ENCODE results near the gene ARID1B.

Gene ARID1B

DNA sequence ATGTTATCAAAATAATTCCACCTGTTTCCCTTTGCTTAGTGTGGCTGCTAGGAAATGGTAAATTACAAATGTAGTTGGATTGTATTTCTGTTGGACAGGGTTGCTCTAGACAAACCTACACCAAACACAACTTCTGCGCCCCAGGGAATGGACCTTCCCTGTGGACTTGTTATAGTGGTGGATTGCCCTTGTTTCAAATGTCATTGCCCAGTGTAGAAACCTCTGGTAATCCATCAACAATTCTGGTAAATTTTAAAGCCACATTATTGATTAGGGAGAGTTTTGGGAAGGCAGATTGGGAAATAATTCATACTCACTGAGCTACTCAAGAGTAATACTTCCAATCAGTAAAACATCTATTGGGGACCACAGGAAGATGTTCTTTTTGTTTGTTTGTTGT, 239.8 kb downstream of the ARID1B start:
- no peak for DNase-seq (ENCODE audit: low read depth in 1 of 2, low spot score in 1 of 2)

- no peak for DNase-seq (ENCODE audit: low read depth in 1 of 2, low spot score in 1 of 2)
Measured at GRCh38 chr6:157017861-157018260, 240.7 kb downstream of the ARID1B start.

GRCh38 chr6:157019115-157019641, 242.0 kb downstream of the ARID1B start:
- DNase-seq (ENCODE audit: low read depth in 1 of 2, low spot score in 1 of 2): no peak

DNA sequence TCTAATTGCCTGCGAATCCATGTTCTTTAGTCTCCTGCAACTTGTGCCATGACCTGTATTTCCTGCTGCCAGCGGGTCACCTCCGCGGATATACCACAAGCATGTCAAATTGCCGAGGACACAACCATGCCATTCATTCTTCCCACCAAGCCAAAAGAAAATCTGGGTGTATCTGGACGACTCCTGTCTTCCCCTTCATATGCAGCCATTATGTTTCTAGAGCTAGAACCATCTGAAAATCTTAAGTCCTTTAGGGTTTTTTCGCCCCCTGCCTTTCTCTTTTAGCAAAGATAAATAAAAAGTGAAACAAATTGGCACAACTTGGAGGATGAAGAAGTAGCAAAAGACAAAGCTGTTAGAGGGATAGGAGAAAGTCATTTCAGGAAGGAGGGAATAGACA, 242.6 kb downstream of the ARID1B start:
- DNase-seq (ENCODE audit: low read depth in 1 of 2, low spot score in 1 of 2): no peak

DNA sequence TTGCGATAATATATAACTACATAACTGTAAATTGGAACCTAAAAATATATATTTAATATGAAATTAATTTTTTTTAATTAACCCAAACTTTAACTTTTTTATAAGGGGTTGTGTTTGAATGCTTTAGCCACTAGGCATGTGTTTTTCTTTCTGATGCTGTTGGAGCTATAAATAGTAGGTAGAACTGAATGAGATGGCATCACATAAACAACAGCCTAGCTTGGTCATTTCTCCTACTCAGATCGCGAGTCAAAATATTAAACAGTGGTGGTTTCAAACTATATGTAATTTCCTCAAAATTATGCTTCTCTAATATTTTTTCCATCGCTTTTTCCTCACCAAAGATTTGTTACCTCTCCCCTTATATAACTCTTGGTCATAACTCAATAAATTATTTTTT, 243.2 kb downstream of the ARID1B start:
- no peak for DNase-seq (ENCODE audit: low read depth in 1 of 2, low spot score in 1 of 2)

DNA sequence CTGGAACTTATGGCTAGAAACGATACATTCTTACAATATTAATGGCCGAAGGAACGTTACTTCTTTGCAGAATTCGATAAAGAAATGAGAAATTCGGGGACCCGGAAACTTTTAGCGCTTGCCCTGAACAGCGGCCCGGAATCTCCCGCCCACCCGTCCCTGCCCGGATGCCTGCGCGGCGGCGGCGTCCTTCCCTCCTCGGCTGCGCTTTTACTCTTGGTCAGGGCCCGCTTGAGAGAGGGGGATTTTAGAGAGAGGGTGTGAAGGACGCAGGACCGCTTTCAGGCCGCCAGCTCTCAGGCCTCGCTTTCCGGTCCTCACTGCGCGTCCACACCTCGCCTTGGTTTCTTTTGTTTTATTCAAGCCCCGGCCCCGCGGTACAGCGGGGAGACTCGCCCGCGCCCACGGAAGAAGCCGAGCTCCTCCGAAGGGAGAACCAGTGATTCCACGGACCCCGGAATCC, 243.7 kb downstream of the ARID1B start:
- DNase-seq (ENCODE audit: low read depth in 1 of 2, low spot score in 1 of 2): peak in 1 of 2 donors; percentile 41

DNA sequence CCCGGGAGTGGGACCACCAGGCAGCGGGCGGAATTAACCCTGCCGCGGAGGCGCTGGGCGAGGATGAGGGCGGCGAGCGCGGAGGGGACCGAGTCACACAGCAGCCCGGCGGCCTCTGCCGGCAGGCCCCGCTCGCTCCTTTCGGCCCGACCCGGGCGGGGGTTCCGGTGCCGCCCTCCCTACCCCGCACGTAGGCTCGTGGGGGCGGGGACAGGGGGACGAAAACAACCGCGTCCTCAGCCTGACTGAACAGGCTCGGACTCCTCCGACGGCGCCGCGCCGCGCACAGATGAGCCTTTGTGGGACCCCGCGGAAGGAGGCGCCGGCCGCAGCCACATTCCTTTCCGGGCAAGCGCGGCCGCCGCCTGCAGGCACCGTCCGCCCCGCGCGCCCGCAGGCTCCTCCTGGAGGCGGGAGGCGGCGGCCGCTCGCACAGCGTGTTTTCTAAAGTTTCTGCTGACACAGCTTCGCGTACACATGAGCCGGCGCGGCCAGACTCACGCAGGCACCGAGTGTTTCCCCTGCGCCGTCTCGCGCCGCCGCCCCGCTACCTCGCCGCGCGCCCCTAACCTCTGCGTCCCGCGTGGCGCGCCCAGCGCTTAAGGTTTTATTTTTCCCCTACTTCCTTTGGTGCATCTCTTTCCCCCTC, 244.3 kb downstream of the ARID1B start:
- DNase-seq (ENCODE audit: low read depth in 1 of 2, low spot score in 1 of 2): peak; percentile 78

- DNase-seq (ENCODE audit: low read depth in 1 of 2, low spot score in 1 of 2): peak; percentile 66 to 79
Measured at GRCh38 chr6:157021993-157022740, 245.0 kb downstream of the ARID1B start.

DNA sequence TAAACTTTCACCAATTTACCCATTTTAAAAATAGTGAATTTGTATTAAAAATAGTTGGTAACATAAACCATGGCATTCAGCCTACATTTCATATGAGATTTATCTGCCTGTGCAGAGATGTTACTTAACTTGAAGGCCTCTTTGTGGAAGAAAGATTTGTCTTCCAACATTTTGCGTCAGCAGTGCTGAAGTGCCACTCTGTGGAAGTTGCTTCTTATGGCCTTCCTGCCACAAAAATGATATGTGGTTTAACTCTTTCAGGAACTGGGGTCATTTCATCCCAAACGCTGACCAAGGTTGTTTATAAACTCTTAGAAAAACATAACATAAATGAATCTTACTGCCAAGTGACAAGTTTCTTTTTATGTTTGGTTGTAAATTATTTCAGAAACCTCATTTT, 246.8 kb downstream of the ARID1B start:
- no peak for DNase-seq (ENCODE audit: low read depth in 1 of 2, low spot score in 1 of 2)

DNA sequence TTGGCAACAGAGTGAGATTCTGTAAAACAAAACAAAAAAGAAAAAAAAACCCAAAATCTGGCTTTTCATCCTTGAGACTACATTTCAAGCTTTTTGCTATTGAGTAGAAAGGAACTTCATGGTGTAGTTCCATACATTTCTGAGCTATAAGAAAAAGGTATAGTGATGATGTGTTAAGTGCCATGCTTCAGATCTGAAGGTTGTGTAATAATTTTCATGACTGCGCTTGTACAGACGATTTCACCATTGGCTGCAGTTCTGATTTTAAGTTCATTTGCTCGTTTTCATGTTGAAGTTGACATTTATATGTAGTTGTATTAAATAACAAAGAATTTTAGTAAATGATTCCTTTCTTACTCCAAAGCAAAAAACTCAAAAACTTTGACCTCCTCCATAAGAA, 247.6 kb downstream of the ARID1B start:
- DNase-seq (ENCODE audit: low read depth in 1 of 2, low spot score in 1 of 2): no peak

GRCh38 chr6:157025437-157025836, 248.3 kb downstream of the ARID1B start:
- no peak for DNase-seq (ENCODE audit: low read depth in 1 of 2, low spot score in 1 of 2)

DNA sequence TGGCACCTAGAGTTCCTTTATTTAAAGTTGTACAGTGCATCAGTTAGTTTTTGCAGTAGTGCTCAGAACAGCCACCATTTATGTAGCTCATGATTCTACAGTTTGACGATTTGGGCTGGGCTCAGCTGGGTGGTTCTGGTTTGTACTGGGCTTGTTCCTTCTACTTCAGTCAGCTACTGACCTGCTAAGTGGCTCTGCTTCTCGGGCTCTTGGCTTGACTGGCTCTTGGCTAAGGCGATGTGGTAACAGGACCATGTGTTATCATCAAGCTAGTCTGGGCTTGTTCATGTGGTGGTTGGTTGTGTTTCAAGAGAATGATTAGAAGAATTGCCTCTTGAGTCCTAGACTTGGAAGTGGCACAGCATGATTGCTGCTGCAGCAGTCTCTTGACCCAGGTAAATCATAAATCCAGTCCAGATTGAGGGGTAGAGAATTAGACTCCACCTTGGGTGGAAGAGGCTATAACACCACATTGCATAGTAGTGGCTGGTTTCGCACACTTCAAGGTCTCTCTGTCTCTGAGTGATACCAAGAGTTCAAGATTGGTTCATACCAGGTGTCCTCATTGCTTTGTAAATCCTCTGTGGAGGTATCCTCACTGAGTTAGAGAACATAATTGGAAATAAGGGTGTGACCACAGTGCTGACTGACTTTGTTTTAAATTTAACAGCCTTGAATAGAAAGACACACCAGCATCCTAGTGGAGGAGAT, 253.0 kb downstream of the ARID1B start:
- DNase-seq (ENCODE audit: low read depth in 1 of 2, low spot score in 1 of 2): no peak

DNA sequence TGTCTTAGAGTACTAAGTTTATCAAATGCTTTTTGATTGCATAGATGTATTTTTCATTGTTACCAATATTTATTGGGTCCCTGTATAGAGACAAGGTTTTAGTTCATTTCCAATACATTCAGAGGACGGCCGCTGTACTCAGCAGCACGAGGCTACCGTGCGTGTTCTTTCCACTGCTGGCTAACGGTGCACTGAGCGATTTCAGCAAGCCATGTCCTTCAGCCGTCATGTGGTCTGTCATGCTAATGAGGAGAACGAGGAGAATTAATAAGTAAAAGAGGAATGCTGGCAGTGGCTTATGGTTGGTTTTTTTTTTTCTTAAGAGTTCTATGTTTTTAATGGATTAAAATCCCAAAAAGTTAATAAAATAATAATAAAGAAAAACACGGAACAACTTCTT, 253.6 kb downstream of the ARID1B start:
- no peak for DNase-seq (ENCODE audit: low read depth in 1 of 2, low spot score in 1 of 2)

- no peak for DNase-seq (ENCODE audit: low read depth in 1 of 2, low spot score in 1 of 2)
Measured at GRCh38 chr6:157032923-157033322, 255.7 kb downstream of the ARID1B start.

DNA sequence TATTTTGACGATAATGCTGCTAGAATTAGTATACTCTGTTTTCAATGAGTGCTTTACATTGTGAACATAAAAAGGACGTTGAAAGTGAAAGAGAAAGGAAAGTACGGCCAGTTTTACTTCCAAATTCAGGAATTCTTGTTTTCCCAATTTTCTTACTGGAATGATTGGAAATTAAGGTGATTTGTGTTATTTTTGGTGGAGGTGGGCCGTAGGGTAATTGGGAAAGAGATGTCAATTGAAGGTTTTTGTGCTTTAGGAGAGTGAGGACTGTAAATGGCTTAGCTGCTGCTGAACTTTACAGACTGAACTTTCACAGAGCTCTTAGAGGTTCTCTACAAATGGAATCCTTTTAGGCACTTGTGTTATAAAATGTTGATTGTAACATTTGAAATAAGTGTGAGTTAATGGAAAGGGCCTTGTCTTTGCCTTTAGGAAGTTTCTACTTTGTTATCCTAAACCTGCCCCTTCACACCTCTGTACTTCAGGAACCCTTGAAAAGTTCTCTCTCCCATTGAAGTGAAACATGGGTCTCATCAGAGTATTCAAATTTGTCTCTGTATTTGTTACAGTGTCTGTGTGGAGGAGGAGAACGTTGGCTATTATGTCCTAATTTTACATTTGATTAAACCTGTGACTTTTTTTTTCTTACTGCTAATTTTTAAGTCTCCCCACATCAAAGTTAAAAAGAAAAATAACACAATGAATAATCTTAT, 256.4 kb downstream of the ARID1B start:
- DNase-seq (ENCODE audit: low read depth in 1 of 2, low spot score in 1 of 2): no peak

GRCh38 chr6:157034436-157035230, 257.5 kb downstream of the ARID1B start:
- DNase-seq (ENCODE audit: low read depth in 1 of 2, low spot score in 1 of 2): no peak

- DNase-seq (ENCODE audit: low read depth in 1 of 2, low spot score in 1 of 2): no peak
Measured at GRCh38 chr6:157035546-157035945, 258.4 kb downstream of the ARID1B start.

DNA sequence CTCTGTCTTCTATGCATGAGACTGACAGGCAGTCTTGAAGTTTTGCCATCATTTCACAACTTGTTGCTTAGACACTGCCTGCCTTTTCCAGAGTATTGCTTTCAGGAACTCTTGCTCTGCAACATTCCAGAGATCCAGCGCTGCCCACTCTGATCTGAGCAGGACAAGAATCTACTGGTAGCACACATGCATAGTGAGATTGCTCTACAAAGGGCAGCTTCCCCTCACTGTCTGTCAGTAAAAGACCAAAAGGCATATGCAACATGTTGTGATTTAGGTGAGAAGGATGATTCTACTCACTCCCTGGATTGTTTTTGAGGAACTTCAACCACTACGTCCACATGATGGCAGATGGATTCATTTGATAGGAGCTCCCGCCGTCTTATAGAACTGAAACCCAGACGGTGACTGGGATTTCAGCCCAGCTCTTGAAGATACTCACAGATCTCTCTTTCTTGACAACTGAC, 259.1 kb downstream of the ARID1B start:
- no peak for DNase-seq (ENCODE audit: low read depth in 1 of 2, low spot score in 1 of 2)

DNA sequence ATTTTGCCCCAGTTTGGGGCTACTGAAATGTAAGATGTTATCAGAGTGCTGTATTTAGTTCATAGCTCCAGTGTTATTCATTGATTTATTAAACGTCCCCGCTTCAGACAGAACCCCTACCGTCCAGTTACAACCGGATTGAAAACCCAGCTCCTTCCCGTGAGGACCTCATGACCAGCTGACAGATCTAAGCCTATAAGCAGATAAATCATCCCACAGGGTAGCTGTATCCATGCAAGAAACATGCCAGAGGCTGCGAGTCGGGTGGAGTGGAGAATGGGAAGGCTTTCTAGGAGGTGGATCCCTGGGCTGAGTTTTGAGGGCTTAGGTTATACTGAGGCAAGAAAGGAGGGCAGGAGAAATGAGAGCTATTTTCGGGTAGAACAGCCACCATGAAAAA, 260.0 kb downstream of the ARID1B start:
- no peak for DNase-seq (ENCODE audit: low read depth in 1 of 2, low spot score in 1 of 2)

GRCh38 chr6:157038610-157039009, 261.4 kb downstream of the ARID1B start:
- DNase-seq (ENCODE audit: low read depth in 1 of 2, low spot score in 1 of 2): no peak
